HG02763 (cell line): ENCODE measurements around the gene COQ2.
"Not testable (repeated sequence)": the region's sequence is repeated elsewhere in the genome, so short reads cannot be mapped to it uniquely, and the experiment has no call there.

ENCODE experiments used
- ATAC-seq: cut with Tn5 transposase; IDR thresholded peaks from one replicate; pipeline ENCODE4 v1.9.1; 2021; ENCODE audit warnings: mild to moderate bottlenecking, moderate library complexity; ENCODE audit not compliant: unreplicated experiment

The COQ2 gene

GRCh38 chr4:83250687-83251446 is 33.7 kb downstream of the COQ2 start:
- ATAC-seq, result no peak

GRCh38 chr4:83248486-83248885 is 36.1 kb downstream of the COQ2 start:
- ATAC-seq, result no peak

- ATAC-seq, result no peak
Observed at GRCh38 chr4:83247415-83248357, 36.9 kb downstream of the COQ2 start.

- ATAC-seq, result no peak
Observed at GRCh38 chr4:83241132-83241531, 43.5 kb downstream of the COQ2 start.

GRCh38 chr4:83240379-83240875 is 44.2 kb downstream of the COQ2 start:
- peak; percentile 89 for ATAC-seq

- ATAC-seq, result no peak
Observed at GRCh38 chr4:83238393-83239248, 46.0 kb downstream of the COQ2 start.

- ATAC-seq, result no peak
Observed at GRCh38 chr4:83237591-83237990, 47.0 kb downstream of the COQ2 start.

- ATAC-seq, result not testable (repeated sequence)
Observed at GRCh38 chr4:83235645-83236133, 48.9 kb downstream of the COQ2 start.

GRCh38 chr4:83234902-83235644 is 49.5 kb downstream of the COQ2 start:
- ATAC-seq, result no peak

- not testable (repeated sequence) for ATAC-seq
Observed at GRCh38 chr4:83234387-83234786, 50.2 kb downstream of the COQ2 start.

- no peak for ATAC-seq
Observed at GRCh38 chr4:83232082-83232481, 52.5 kb downstream of the COQ2 start.

- peak; percentile 75 for ATAC-seq
Observed at GRCh38 chr4:83231620-83232076, 53.0 kb downstream of the COQ2 start.

GRCh38 chr4:83230928-83231327 is 53.7 kb downstream of the COQ2 start:
- ATAC-seq, result no peak

- ATAC-seq, result no peak
Observed at GRCh38 chr4:83229791-83230190, 54.8 kb downstream of the COQ2 start.

- no peak for ATAC-seq
Observed at GRCh38 chr4:83228231-83228630, 56.4 kb downstream of the COQ2 start.

- no peak for ATAC-seq
Observed at GRCh38 chr4:83224502-83225197, 59.9 kb downstream of the COQ2 start.

- ATAC-seq, result no peak
Observed at GRCh38 chr4:83223781-83224180, 60.8 kb downstream of the COQ2 start.

GRCh38 chr4:83221897-83222441 is 62.6 kb downstream of the COQ2 start:
- ATAC-seq, result peak; percentile 45
